ENCODE data around the gene MEIS1.

The MEIS1 gene

GRCh38 chr2:66438498-66438833 lies 3.5 kb downstream of the MEIS1 start:
- H3K9me3 ChIP-seq (ENCODE audit: control insufficient read depth in 2 of 2, low read length in 2 of 2) = no peaks in the 10 kb centered on the region
- peaks cover 0 to 8% of the 10 kb centered on the region in 2 donors for H3K4me1 ChIP-seq (ENCODE audit: control insufficient read depth in 2 of 2, insufficient read depth in 2 of 2, low read length in 2 of 2)
- peak overlapping the region; percentile 45 to 72 for H3K4me3 ChIP-seq (ENCODE audit: low read length in 2 of 2)
- peak overlapping the region in 1 of 2 donors; percentile 53 for H3K9ac ChIP-seq (ENCODE audit: low read depth in 1 of 2, low read length in 2 of 2)
- no peaks in the 10 kb centered on the region for H3K36me3 ChIP-seq (ENCODE audit: control insufficient read depth in 2 of 2, insufficient read depth in 2 of 2, low read length in 2 of 2)
- H3K27me3 ChIP-seq (ENCODE audit: control insufficient read depth in 2 of 2, insufficient read depth in 2 of 2, low read length in 2 of 2) = peaks cover 8 to 15% of the 10 kb centered on the region in 2 donors
- peak overlapping the region; percentile 53 to 59 for H3K27ac ChIP-seq (ENCODE audit: low read depth in 2 of 2, low read length in 2 of 2)

- peak overlapping the region; percentile 53 to 61 for H3K9ac ChIP-seq (ENCODE audit: low read depth in 1 of 2, low read length in 2 of 2)
- H3K27ac ChIP-seq (ENCODE audit: low read depth in 2 of 2, low read length in 2 of 2) = peak overlapping the region; percentile 32 to 65
- no peaks in the 10 kb centered on the region for H3K36me3 ChIP-seq (ENCODE audit: control insufficient read depth in 2 of 2, insufficient read depth in 2 of 2, low read length in 2 of 2)
- peaks cover 0 to 3% of the 10 kb centered on the region in 2 donors for H3K4me1 ChIP-seq (ENCODE audit: control insufficient read depth in 2 of 2, insufficient read depth in 2 of 2, low read length in 2 of 2)
- no peaks in the 10 kb centered on the region for H3K9me3 ChIP-seq (ENCODE audit: control insufficient read depth in 2 of 2, low read length in 2 of 2)
- peaks cover 8 to 15% of the 10 kb centered on the region in 2 donors for H3K27me3 ChIP-seq (ENCODE audit: control insufficient read depth in 2 of 2, insufficient read depth in 2 of 2, low read length in 2 of 2)
- H3K4me3 ChIP-seq (ENCODE audit: low read length in 2 of 2) = peak overlapping the region; percentile 68 to 72
Measured at GRCh38 chr2:66438891-66439811, 4.2 kb downstream of the MEIS1 start.

GRCh38 chr2:66439812-66440542 lies 5.1 kb downstream of the MEIS1 start:
- Histone ChIP-seq H3K27me3 (ENCODE audit: control insufficient read depth in 2 of 2, insufficient read depth in 2 of 2, low read length in 2 of 2) (peaks cover 5 to 15% of the 10 kb centered on the region in 2 donors), H3K27ac (ENCODE audit: low read depth in 2 of 2, low read length in 2 of 2) (peak overlapping the region; percentile 45 to 54), H3K36me3 (ENCODE audit: control insufficient read depth in 2 of 2, insufficient read depth in 2 of 2, low read length in 2 of 2) (no peaks in the 10 kb centered on the region), H3K9ac (ENCODE audit: low read depth in 1 of 2, low read length in 2 of 2) (peak overlapping the region; percentile 8 to 53), H3K4me3 (ENCODE audit: low read length in 2 of 2) (peak overlapping the region; percentile 68 to 72), H3K9me3 (ENCODE audit: control insufficient read depth in 2 of 2, low read length in 2 of 2) (no peaks in the 10 kb centered on the region), H3K4me1 (ENCODE audit: control insufficient read depth in 2 of 2, insufficient read depth in 2 of 2, low read length in 2 of 2) (no peaks in the 10 kb centered on the region)

GRCh38 chr2:66440708-66441497 lies 6.0 kb downstream of the MEIS1 start:
- peak overlapping the region in 1 of 2 donors; percentile 72 for H3K4me3 ChIP-seq (ENCODE audit: low read length in 2 of 2)
- H3K9me3 ChIP-seq (ENCODE audit: control insufficient read depth in 2 of 2, low read length in 2 of 2) = no peaks in the 10 kb centered on the region
- peak overlapping the region; percentile 45 to 54 for H3K27ac ChIP-seq (ENCODE audit: low read depth in 2 of 2, low read length in 2 of 2)
- peaks cover 4 to 15% of the 10 kb centered on the region in 2 donors for H3K27me3 ChIP-seq (ENCODE audit: control insufficient read depth in 2 of 2, insufficient read depth in 2 of 2, low read length in 2 of 2)
- no peak overlapping the region for H3K9ac ChIP-seq (ENCODE audit: low read depth in 1 of 2, low read length in 2 of 2)
- H3K4me1 ChIP-seq (ENCODE audit: control insufficient read depth in 2 of 2, insufficient read depth in 2 of 2, low read length in 2 of 2) = no peaks in the 10 kb centered on the region
- H3K36me3 ChIP-seq (ENCODE audit: control insufficient read depth in 2 of 2, insufficient read depth in 2 of 2, low read length in 2 of 2) = no peaks in the 10 kb centered on the region

GRCh38 chr2:66441581-66442320 lies 6.8 kb downstream of the MEIS1 start:
- Histone ChIP-seq H3K9me3 (ENCODE audit: control insufficient read depth in 2 of 2, low read length in 2 of 2) (no peaks in the 10 kb centered on the region), H3K27ac (ENCODE audit: low read depth in 2 of 2, low read length in 2 of 2) (no peak overlapping the region), H3K9ac (ENCODE audit: low read depth in 1 of 2, low read length in 2 of 2) (no peak overlapping the region), H3K27me3 (ENCODE audit: control insufficient read depth in 2 of 2, insufficient read depth in 2 of 2, low read length in 2 of 2) (peaks cover 4 to 13% of the 10 kb centered on the region in 2 donors), H3K4me3 (ENCODE audit: low read length in 2 of 2) (peak overlapping the region in 1 of 2 donors; percentile 7), H3K4me1 (ENCODE audit: control insufficient read depth in 2 of 2, insufficient read depth in 2 of 2, low read length in 2 of 2) (no peaks in the 10 kb centered on the region), H3K36me3 (ENCODE audit: control insufficient read depth in 2 of 2, insufficient read depth in 2 of 2, low read length in 2 of 2) (no peaks in the 10 kb centered on the region)

GRCh38 chr2:66442516-66443185 lies 7.7 kb downstream of the MEIS1 start:
- Histone ChIP-seq H3K4me1 (ENCODE audit: control insufficient read depth in 2 of 2, insufficient read depth in 2 of 2, low read length in 2 of 2) (no peaks in the 10 kb centered on the region), H3K9ac (ENCODE audit: low read depth in 1 of 2, low read length in 2 of 2) (peak overlapping the region in 1 of 2 donors; percentile 5), H3K36me3 (ENCODE audit: control insufficient read depth in 2 of 2, insufficient read depth in 2 of 2, low read length in 2 of 2) (no peaks in the 10 kb centered on the region), H3K9me3 (ENCODE audit: control insufficient read depth in 2 of 2, low read length in 2 of 2) (no peaks in the 10 kb centered on the region), H3K4me3 (ENCODE audit: low read length in 2 of 2) (peak overlapping the region in 1 of 2 donors; percentile 55), H3K27me3 (ENCODE audit: control insufficient read depth in 2 of 2, insufficient read depth in 2 of 2, low read length in 2 of 2) (peaks cover 4 to 11% of the 10 kb centered on the region in 2 donors), H3K27ac (ENCODE audit: low read depth in 2 of 2, low read length in 2 of 2) (peak overlapping the region in 1 of 2 donors; percentile 25)

- H3K4me1 ChIP-seq (ENCODE audit: control insufficient read depth in 2 of 2, insufficient read depth in 2 of 2, low read length in 2 of 2) = no peaks in the 10 kb centered on the region
- no peaks in the 10 kb centered on the region for H3K9me3 ChIP-seq (ENCODE audit: control insufficient read depth in 2 of 2, low read length in 2 of 2)
- H3K9ac ChIP-seq (ENCODE audit: low read depth in 1 of 2, low read length in 2 of 2) = peak overlapping the region in 1 of 2 donors; percentile 29
- peaks cover 4 to 8% of the 10 kb centered on the region in 2 donors for H3K27me3 ChIP-seq (ENCODE audit: control insufficient read depth in 2 of 2, insufficient read depth in 2 of 2, low read length in 2 of 2)
- H3K4me3 ChIP-seq (ENCODE audit: low read length in 2 of 2) = peak overlapping the region; percentile 9 to 55
- H3K27ac ChIP-seq (ENCODE audit: low read depth in 2 of 2, low read length in 2 of 2) = peak overlapping the region; percentile 25
- no peaks in the 10 kb centered on the region for H3K36me3 ChIP-seq (ENCODE audit: control insufficient read depth in 2 of 2, insufficient read depth in 2 of 2, low read length in 2 of 2)
Measured at GRCh38 chr2:66443186-66443978, 8.5 kb downstream of the MEIS1 start.

- peaks cover 4 to 8% of the 10 kb centered on the region in 2 donors for H3K27me3 ChIP-seq (ENCODE audit: control insufficient read depth in 2 of 2, insufficient read depth in 2 of 2, low read length in 2 of 2)
- no peaks in the 10 kb centered on the region for H3K36me3 ChIP-seq (ENCODE audit: control insufficient read depth in 2 of 2, insufficient read depth in 2 of 2, low read length in 2 of 2)
- peak overlapping the region; percentile 27 to 28 for H3K27ac ChIP-seq (ENCODE audit: low read depth in 2 of 2, low read length in 2 of 2)
- no peaks in the 10 kb centered on the region for H3K4me1 ChIP-seq (ENCODE audit: control insufficient read depth in 2 of 2, insufficient read depth in 2 of 2, low read length in 2 of 2)
- H3K9ac ChIP-seq (ENCODE audit: low read depth in 1 of 2, low read length in 2 of 2) = peak overlapping the region in 1 of 2 donors; percentile 29
- peak overlapping the region; percentile 9 to 55 for H3K4me3 ChIP-seq (ENCODE audit: low read length in 2 of 2)
- no peaks in the 10 kb centered on the region for H3K9me3 ChIP-seq (ENCODE audit: control insufficient read depth in 2 of 2, low read length in 2 of 2)
Measured at GRCh38 chr2:66443979-66444861, 9.3 kb downstream of the MEIS1 start.

Data from mucosa of rectum (tissue), 2 donors.